Measurements from ENCODE around the gene CENPM.

Gene CENPM

DNA sequence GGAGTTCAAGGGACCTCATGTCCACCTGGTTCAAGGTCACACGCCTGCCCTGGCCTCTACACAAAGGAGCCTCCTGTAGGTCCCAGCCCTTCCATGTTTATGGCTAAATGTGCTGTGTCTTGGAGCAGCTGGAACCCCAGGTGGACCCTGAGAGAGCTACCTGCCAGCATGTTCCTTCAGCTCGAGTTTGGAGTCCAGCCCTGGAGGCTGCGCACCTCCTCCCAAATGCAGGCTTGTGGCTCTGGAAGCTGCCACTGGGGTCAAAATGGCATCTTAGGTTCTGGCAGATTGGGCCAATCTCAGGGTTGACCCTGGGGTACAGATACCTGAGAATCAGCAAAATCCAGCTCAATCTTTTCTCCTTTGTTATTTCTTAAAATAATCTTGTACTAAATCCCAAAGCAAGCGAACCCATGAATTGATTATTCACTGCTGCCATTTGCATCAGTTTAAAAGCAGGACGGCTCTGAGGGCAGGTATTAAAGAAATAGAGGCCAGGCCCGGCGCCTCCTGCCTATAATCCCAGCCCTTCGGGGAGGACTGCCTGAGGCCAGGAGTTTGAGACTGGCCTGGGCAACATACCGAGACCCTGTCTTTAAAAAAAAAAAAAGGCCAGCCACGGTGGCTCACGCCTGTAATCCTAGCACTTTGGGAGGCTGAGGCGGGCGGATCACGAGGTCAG lies 23.2 kb downstream of the CENPM start:
- H3K4me3 ChIP-seq (ENCODE audit: low read depth in 1 of 2, low read length in 2 of 2): no peak overlapping the region
- H3K36me3 ChIP-seq (ENCODE audit: insufficient read depth, low read length): peaks cover 10% of the 10 kb centered on the region; the same call in 1 of the 2 replicates
- H3K27ac ChIP-seq (ENCODE audit: low read length): no peak overlapping the region
- H3K79me2 ChIP-seq (ENCODE audit: insufficient read depth, low read length): no peaks in the 10 kb centered on the region
- no peak overlapping the region for H2AFZ ChIP-seq (ENCODE audit: low read depth, low read length)
- H3K9ac ChIP-seq (ENCODE audit: low read depth, low read length): no peak overlapping the region
- no peaks in the 10 kb centered on the region for H3K4me1 ChIP-seq (ENCODE audit: insufficient read depth, low read length)
- H4K20me1 ChIP-seq (ENCODE audit: insufficient read depth, low read length): peaks cover 10% of the 10 kb centered on the region
- H3K4me2 ChIP-seq (ENCODE audit: insufficient read depth, low read length): no peak overlapping the region
- no peak for ATAC-seq (ENCODE audit: insufficient read depth, low read depth)
- DNase-seq: no peak
- no peaks in the 10 kb centered on the region for H3K27me3 ChIP-seq (ENCODE audit: insufficient read depth, low read length, poor library complexity)
- H3K9me3 ChIP-seq (ENCODE audit: insufficient read depth, low read length, severe bottlenecking): no peaks in the 10 kb centered on the region
- TF ChIP-seq EZH2 (IDR thresholded peaks at IDR 0.05; ENCODE audit: borderline replicate concordance, low read depth, low read length, severe bottlenecking): no peak
- no peak for TF ChIP-seq CTCF (IDR thresholded peaks at IDR 0.05; ENCODE audit: borderline replicate concordance, extremely low read depth, low read length, poor library complexity, severe bottlenecking)

DNA sequence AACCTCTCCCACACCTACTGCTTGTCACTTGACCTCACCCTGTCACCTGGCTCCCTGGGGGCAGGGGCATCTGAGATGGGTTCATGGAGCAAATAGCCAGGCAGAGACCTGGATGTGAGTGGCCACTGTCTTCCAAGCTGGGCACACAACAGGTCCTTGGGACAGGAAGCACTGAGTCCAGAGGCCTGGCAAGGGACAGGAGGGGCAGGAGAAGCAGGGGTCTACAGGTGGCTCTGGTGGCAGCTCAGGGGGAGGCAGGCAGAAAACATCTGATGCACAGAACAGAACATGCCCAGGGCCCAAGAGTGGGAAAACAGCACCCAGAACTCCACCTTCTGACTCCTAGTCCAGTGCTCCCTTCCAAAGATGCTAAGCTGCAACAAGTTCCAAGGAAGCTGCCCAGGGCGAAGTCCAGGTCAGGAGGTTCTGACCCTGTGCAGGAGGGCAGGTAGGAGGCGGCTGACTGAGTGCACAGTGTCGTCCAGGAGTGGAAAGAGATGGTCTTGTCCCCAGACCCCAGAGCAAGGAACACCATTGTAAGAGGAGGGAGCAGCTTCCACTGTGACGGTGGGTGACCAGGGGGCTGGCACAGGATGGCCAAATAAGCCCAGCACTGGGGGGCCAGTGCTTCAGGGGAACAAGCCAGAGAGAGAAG lies 23.9 kb downstream of the CENPM start:
- Histone ChIP-seq H3K4me2 (ENCODE audit: insufficient read depth, low read length) (no peak overlapping the region), H2AFZ (ENCODE audit: low read depth, low read length) (no peak overlapping the region), H3K27ac (ENCODE audit: low read length) (no peak overlapping the region), H3K4me1 (ENCODE audit: insufficient read depth, low read length) (no peaks in the 10 kb centered on the region), H3K4me3 (ENCODE audit: low read depth in 1 of 2, low read length in 2 of 2) (no peak overlapping the region), H3K36me3 (ENCODE audit: insufficient read depth, low read length) (peaks cover 10% of the 10 kb centered on the region; the same call in 1 of the 2 replicates), H3K79me2 (ENCODE audit: insufficient read depth, low read length) (no peaks in the 10 kb centered on the region), H3K9ac (ENCODE audit: low read depth, low read length) (no peak overlapping the region), H3K27me3 (ENCODE audit: insufficient read depth, low read length, poor library complexity) (no peaks in the 10 kb centered on the region), H4K20me1 (ENCODE audit: insufficient read depth, low read length) (peaks cover 6% of the 10 kb centered on the region), H3K9me3 (ENCODE audit: insufficient read depth, low read length, severe bottlenecking) (no peaks in the 10 kb centered on the region)
- DNase-seq (no peak), ATAC-seq (ENCODE audit: insufficient read depth, low read depth) (no peak)
- TF ChIP-seq EZH2 (IDR thresholded peaks at IDR 0.05; ENCODE audit: borderline replicate concordance, low read depth, low read length, severe bottlenecking): no peak
- TF ChIP-seq CTCF (IDR thresholded peaks at IDR 0.05; ENCODE audit: borderline replicate concordance, extremely low read depth, low read length, poor library complexity, severe bottlenecking): no peak

DNA sequence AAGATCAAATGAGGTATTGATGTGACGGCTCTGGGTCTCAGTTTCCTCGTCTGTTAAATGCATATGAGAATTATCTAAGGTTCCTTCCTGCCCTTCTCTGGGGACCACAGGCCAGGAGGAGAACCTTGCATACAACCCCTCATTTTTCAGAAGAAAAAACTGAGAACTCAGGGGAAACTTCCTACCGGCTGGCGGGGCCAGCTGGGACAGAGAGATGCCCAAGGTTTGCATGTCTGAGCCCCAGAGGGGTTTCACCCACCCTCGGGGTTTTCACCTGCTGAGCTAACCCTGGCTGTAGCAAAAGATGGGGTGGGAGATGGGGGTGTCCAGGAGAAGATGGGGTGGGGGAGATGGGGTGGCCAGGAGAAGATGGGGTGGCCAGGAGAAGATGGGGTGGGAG lies 24.6 kb downstream of the CENPM start:
- Histone ChIP-seq H2AFZ (ENCODE audit: low read depth, low read length) (no peak overlapping the region), H3K9ac (ENCODE audit: low read depth, low read length) (no peak overlapping the region), H3K4me2 (ENCODE audit: insufficient read depth, low read length) (no peak overlapping the region), H3K4me1 (ENCODE audit: insufficient read depth, low read length) (no peaks in the 10 kb centered on the region), H3K27ac (ENCODE audit: low read length) (no peak overlapping the region), H3K27me3 (ENCODE audit: insufficient read depth, low read length, poor library complexity) (no peaks in the 10 kb centered on the region), H3K36me3 (ENCODE audit: insufficient read depth, low read length) (peaks cover 6% of the 10 kb centered on the region; the same call in 1 of the 2 replicates), H3K9me3 (ENCODE audit: insufficient read depth, low read length, severe bottlenecking) (no peaks in the 10 kb centered on the region), H3K4me3 (ENCODE audit: low read depth in 1 of 2, low read length in 2 of 2) (no peak overlapping the region), H3K79me2 (ENCODE audit: insufficient read depth, low read length) (no peaks in the 10 kb centered on the region), H4K20me1 (ENCODE audit: insufficient read depth, low read length) (peaks cover 6% of the 10 kb centered on the region; the same call in 1 of the 2 replicates)
- TF ChIP-seq CTCF (IDR thresholded peaks at IDR 0.05; ENCODE audit: borderline replicate concordance, extremely low read depth, low read length, poor library complexity, severe bottlenecking) (no peak), EZH2 (IDR thresholded peaks at IDR 0.05; ENCODE audit: borderline replicate concordance, low read depth, low read length, severe bottlenecking) (no peak)
- no peak for ATAC-seq (ENCODE audit: insufficient read depth, low read depth)
- DNase-seq: no peak
